ENCODE results near the gene TPI1.
"Not testable (repeated sequence)": the region's sequence is repeated elsewhere in the genome, so short reads cannot be mapped to it uniquely, and the experiment has no call there.

Gene TPI1

DNA sequence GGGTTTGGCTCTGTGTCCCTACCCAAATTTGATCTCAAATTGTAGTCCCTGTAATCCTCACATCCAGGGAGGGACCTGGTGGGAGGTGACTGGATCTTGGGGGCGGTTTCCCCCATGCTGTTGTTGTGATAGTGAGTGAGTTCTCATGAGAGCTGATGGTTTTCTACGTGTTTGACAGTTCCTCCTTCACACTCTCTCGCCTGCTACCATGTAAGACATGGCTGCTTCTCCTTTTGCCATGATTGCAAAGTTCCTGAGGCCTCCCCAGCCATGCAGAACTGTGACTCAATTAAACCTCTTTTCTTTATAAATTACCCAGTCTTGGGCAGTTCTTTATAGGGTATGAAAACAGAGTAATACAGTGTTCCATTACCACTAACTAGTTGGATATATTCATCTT lies 27.0 kb downstream of the TPI1 start:
- ATAC-seq, result no peak

DNA sequence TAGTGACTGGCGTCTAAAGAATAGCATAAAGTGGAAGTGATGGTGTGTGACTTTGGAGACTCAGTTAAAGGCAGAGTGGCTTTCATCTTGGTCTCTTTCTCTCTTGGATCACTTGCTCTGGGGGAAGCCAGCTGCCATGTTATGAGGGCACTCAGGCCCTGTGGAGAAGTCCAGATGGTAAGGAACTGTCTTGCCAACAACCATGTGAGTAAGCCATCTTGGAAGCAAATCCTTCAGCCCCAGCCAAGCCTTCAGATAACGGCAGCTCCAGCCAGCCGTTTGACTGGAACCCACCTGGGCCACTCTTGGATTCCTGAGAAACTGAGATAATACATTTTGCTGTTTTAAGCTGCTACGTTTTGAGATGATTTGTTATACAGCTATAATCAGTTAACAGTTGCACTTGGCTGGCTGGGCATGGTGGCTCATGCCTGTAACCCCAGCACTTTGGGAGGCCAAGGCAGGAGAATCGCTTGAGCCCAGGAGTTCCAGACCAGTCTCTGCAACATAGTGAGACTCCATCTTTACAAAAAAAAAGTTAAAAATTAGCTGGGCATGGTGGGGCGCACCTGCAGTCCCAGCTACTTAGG lies 29.6 kb downstream of the TPI1 start:
- no peak for ATAC-seq

DNA sequence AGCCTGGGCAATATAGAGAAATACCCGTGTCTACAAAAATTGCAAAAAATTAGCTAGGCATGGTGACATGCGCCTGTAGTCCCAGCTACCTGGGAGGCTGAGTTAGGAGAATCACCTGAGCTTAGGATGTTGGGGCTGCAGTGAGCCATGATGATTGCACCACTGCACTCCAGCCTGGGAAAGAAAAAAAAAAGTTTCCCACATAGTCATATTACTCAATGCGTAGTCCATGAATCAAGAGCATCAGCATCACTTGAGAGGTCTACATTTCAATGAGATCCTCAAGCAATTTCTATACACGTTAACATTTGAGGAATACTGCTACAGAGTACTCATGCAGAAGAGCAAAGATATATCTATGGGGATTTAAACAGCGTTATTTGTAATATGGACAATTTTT lies 32.1 kb downstream of the TPI1 start:
- ATAC-seq, result no peak

DNA sequence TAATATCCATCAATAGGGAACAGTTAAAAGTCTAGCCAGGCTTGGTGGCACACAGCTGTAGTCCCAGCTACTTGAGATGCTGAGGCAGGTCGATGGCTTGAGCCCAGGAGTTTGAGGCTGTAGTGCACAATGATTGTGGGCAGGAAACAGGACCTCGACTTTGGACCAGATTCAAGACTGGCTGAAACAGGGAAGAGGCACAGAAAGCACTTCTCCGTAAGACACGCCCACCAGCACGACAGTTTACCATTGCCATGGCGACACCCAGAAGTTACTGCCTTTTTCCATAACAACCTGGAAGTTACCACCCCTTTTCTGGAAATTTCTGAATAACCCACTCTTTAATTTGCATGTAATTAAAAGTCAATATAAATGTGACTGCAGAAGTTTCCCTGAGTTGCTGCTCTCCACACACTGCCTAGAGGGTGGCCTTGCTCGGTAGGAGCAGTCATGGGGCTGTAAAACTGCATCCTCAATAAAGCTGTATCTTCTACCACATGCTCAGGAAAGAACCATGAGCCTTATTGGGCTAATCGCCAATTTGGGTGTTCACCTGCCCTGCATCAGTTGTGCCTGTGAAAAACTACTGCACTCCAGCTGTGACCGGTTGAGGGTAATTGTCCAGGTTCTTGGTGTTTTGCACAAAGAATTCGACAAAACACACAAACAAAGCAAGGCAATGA lies 32.6 kb downstream of the TPI1 start:
- ATAC-seq, result no peak

DNA sequence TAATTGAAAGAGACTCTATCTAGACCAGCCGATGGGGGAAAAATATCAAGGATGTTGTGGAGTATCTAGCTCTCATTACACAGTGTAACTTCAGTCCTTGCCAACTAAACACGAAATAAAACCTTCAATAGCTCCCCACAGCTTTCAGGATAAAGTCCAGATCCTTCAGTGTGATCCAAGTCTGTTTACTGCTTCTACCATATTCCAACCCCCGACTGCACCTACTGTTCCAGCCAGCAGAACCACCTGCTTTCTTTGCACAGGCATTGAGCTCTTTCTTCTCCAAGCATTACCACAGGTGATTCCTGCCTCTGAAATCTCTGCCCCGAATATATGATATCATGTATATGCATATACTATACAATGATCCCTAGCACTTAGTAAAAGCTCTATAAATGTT lies 35.1 kb downstream of the TPI1 start:
- no peak for ATAC-seq

DNA sequence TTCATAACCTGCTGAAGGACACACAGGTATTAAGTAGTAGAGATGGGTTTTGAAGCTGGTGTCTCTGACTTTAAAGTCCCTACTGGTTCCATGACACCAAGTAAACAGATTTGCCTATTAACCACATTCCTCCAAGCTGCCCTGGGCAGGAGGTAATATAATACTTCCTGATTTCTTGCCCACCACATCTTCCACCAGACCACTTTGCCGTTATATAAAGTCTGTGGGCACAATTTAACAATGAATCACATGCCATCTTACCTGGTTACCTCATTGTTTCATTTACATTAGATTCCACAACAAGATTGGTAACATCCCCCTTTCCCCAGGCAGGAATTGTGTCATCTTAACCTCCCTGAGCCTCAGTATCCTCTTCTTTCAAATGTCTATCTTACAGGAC lies 36.4 kb downstream of the TPI1 start:
- ATAC-seq, result no peak

DNA sequence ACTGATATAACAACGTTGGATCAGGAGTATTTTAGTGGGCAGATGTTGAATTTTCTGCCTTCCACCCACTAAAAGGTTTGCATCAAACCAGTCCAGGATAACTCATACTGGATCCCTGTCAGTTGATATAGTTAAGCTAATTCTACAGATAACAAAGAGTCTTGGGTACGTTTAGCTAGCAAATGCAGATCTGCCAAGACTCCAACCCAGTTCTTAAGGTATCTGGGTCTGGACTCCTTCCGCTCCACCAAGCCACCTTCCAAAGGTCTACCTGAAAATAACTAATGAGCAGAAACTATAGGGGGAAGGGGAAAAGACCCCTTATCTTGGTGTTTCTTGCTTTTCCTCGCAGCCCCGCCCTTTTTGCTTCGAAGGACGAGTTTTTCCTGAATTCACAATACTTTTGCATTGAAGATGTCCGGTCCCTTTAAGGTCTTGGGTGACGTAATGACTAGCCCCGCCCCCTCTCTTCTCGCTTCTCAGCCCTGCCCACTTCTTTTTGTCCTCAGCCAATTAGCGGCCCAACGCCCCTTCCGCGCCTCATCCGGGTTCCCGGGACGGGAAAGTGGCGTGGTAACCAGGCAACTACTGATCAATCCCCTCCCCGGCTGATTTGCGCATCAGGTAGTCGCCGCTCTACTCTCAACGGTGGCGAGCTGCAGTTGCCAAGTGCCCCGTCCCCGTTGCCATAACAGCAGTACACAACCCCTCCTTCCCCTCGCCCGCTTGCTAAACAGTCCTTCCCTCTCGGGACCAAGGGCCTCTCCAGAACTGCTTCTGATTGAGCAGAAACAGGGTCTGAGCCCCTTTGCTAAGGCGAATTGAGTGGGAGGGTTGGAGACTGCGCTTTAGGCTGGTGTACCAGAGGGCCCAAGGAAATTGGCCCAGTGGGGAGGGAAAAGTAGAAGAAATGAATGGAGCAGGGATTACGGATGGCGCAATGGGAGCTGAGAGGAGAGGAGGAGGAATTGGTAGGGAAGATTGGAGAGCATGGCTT lies 37.2 kb downstream of the TPI1 start, which contains the start of gene LRRC23:
Gene LRRC23 (plus strand): TSS at position 543 of the 997 bp plus-strand sequence. CDS start 812 bp downstream, outside the sequence.
- peak; percentile 98 to 99 for ATAC-seq

DNA sequence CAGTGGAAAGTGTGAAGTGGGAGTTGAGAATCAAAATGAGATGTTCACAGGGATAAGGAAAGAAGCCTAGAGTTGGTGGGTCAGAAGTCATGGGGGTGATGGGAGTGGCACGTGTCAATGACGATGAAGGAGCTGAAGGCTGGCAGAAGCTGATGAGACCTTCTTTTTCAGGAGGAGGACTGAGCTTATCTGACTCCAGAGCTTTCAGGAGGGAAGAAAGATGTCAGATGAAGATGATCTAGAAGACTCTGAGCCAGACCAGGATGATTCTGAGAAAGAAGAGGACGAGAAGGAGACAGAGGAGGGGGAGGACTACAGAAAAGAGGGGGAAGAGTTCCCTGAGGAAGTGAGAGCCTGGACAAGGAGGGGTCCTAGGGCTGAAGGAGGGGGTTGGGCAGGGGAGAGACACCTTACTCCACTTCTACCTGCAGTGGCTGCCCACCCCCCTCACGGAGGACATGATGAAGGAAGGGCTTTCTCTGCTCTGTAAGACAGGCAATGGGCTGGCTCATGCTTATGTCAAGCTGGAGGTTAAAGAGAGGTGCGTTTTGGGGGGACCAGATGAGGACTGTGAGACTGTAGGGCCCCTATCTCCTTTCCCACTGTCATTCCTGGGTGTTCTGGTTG lies 38.2 kb downstream of the TPI1 start:
- ATAC-seq, result no peak

DNA sequence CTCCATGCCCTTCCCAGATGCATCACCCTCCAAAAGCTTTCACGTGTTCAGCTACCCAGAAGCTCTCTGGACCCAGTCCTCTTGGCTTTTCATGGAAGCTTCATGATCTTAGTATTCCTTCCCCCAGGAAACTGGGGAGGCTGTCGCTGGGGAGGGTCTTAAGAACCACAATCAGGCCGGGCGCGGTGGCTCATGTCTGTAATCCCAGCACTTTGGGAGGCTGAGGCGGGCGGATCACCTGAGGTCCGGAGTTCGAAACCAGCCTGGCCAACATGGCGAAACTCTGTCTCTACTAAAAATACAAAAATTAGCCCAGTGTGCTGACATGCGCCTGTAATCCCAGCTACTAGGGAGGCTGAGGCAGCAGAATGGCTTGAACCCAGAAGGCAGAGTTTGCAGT lies 40.8 kb downstream of the TPI1 start:
- ATAC-seq, result not testable (repeated sequence)

DNA sequence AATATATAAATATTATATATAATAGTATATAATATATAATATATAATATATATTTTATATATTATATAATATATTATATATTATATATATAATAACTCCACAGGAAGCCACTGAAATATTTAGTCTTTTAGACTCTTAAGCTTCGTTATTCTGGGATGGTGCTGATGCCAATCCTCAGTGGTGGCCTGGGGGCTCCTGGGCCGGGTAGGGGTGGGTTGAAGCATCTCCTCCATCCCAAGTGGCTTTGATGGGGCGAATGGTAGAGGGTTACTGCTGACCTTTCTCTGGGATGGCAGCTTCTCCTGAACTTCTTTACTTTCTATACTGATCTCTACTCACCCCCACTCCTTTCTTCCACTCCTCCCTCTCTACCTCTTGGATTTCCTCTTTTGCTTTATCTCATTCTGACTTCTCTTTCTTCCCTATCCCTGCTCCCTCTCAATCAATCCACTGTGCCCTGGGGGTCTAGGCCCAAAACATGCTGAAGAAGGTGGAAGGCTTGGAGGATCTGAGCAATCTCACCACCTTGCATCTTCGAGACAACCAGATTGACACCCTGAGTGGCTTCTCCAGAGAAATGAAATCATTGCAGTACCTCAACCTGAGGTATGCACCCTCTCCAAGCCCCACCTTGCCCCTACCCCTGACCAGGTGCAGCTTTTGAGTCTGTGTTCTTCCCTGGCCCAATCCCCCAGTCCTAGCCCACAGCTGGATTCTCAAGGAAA lies 42.3 kb downstream of the TPI1 start:
- no peak for ATAC-seq

DNA sequence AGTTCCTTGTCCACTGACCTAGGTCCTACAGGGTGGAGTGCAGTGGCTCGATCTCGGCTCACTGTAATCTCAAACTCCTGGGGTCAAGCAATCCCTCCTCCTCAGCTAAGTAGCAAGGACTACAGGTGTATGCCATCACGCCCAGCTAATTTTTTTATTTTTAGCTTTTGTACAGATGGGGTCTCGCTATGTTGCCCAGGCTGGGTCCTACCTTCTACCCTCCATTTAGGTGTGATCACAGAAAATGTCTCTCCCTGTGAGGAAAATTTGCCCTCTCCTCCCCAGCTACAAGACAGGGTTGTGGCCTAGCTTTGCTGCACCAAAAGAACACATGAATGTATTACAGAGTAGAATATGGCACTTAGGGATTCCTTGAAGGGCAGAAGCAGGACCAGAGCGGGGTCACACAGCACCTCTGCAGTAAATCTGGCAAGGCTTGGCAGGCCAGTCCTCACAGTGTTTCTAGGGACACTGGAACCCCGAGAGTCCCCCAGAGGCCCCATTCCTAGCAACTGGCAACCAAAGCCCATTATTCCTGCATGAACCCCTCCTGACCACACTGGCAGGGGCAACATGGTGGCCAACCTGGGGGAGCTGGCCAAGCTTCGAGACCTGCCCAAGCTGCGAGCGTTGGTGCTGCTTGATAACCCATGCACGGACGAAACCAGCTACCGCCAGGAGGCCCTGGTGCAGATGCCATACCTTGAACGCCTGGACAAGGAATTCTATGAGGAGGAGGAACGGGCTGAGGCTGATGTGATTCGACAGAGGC lies 45.0 kb downstream of the TPI1 start:
- ATAC-seq, result no peak

DNA sequence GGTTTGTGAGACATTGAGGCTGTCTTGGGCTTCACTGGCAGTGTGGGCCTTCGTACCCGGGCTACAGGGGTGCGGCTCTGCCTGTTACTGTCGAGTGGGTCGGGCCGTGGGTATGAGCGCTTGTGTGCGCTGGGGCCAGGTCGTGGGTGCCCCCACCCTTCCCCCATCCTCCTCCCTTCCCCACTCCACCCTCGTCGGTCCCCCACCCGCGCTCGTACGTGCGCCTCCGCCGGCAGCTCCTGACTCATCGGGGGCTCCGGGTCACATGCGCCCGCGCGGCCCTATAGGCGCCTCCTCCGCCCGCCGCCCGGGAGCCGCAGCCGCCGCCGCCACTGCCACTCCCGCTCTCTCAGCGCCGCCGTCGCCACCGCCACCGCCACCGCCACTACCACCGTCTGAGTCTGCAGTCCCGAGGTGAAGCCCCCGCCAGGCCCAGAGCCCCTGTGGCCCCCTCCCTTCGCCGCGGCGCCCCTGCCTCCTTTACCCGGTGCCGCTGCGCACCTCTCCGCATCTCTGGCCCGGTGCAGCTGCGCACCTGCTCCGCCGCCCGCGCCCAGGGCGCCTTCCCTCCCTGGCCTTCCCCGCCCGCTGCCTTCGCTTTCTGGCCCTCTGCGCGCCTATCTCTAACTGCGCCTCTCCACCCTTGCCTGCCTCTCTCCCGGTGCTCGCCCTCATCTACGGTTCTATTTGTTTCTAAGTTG lies 47.1 kb downstream of the TPI1 start, which contains the start of gene ENO2:
Gene ENO2 (plus strand): TSS at position 335 of the 701 bp plus-strand sequence. CDS start 1,253 bp downstream, outside the sequence.
- peak; percentile 96 for ATAC-seq

DNA sequence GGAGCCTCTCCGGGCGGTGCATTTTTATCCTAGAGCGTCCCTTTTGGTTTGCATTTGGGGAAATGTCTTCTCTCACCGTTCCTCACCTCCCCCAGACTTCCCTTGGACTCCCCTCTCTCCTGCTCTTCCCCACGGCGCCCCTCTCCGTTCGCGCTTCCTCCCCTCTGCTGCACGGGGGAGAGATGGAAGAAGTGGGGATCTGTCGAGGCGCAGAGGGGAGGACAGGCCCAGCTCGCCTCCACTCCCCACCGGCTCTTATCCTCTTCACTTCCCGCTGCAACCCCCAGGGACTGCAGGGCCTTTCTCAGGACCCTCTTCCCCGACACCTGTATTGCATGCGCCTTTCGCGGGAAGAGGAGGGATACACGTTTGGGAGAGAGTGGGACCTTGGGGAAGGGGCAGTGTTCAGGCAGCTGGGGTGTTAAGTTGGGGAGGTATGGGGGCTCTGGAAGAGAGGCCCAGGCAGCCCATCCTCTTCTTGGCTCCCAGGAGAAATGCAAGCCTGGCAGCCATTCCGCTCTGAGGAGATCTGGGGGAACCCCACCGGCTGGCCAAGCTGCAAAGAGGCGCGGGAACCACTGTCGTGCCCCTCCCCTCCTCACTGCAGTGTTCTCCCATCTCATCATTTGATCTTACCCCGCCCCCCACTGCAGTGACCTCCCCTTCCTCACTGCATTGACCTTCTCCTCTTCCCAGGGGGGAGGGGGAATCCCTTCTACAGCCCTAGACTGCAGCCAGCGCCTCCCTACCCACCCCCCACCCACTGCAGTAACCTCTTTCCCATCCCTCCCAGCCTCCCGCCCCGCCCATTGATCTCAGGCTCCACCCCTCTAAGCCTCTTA lies 47.8 kb downstream of the TPI1 start:
- peak in 1 of 2 donors; percentile 3 for ATAC-seq

DNA sequence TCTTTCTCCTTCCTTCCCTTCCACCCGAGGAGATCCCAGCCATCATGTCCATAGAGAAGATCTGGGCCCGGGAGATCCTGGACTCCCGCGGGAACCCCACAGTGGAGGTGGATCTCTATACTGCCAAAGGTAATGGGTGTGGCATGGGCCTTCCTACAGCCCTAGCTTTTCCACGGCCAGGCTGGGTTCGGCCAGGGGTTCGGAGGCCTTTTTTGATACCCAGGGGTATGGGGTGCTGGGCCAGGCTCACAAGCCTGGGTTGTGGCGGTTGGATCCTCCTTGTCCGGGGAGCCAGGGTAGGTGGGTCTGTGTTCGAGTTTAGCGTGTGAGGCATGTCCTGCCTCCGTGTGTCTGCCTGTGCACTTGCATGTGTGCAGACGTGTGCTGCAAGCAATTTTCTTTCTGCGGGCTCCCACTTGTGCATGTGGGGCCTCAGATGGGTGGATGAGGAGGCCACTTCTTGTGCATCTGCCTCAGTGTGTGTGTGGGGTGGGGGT lies 48.5 kb downstream of the TPI1 start:
- no peak for ATAC-seq

DNA sequence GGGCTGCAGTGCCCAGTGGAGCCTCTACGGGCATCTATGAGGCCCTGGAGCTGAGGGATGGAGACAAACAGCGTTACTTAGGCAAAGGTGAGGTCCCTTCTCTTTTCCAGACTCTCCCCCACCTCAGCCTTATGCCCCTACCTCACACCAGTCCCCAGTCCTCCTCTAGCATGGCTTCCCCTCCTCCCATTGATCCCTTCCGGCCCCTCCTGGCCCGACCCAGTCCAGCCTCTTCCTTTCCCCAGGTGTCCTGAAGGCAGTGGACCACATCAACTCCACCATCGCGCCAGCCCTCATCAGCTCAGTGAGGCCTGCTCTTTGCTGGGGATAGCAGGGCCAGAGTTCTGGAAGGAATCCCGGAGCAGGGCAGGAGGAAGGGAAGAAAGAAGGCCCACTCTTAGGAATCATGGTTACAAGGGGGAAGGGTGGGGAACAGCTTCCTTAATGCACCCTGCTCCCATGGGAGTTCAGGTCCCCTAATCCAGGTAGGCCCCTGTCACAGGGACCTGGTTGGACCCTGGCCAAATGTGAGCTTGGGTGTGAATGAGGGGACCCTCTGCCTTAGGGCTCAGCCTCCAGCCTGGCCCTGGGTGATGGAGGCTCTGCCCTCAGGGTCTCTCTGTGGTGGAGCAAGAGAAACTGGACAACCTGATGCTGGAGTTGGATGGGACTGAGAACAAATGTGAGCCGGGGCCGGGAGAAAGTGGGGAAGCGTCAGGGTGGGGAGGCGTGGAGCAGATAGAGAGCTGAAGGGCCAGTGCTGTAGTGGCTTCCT lies 49.3 kb downstream of the TPI1 start:
- ATAC-seq, result no peak

DNA sequence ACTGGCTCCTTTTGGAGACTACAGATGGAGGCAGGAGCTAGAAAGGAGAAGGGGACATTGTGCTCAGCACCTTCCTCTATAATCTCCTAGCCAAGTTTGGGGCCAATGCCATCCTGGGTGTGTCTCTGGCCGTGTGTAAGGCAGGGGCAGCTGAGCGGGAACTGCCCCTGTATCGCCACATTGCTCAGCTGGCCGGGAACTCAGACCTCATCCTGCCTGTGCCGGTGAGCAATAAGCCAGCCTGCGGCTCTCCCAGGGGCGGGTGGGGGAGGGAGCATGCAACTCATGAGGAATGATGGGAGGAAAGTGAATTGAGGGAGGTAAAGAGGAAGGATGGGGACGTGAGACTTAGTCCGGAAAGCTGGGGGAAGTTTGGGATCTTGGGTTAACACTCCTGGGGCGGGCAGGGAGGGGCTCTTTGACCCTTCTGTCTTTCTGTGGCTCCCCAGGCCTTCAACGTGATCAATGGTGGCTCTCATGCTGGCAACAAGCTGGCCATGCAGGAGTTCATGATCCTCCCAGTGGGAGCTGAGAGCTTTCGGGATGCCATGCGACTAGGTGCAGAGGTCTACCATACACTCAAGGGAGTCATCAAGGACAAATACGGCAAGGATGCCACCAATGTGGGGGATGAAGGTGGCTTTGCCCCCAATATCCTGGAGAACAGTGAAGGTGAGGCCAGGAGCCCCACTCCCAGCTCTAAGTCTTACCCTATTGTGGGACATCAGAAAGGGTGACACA lies 50.3 kb downstream of the TPI1 start:
- no peak for ATAC-seq

DNA sequence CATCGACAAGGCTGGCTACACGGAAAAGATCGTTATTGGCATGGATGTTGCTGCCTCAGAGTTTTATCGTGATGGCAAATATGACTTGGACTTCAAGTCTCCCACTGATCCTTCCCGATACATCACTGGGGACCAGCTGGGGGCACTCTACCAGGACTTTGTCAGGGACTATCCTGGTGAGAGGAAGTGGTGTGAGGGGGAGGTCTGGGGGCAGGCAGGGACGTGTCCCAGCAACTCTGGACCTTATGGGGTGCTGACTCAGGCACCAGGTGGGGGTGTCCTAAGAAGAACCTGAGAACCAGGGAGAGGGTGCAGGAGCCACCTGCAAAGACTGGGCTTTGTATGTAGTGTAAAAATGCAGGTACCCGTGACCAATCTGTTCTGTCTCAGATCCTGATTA lies 52.3 kb downstream of the TPI1 start:
- ATAC-seq, result no peak

Measured in activated CD4-positive, CD25-positive, alpha-beta regulatory T cell treated with anti-CD3 and anti-CD28 coated beads, Interleukin-2, amount 50 U/mL, for 24 hours (primary cell).